Cortex of kidney (tissue), 1 donor: ENCODE results near the gene EIF3D.

ENCODE experiments used
- DNase-seq: peaks from one replicate; lab custom pipeline; 2025; lab: John Stamatoyannopoulos, UW

The EIF3D gene

DNA sequence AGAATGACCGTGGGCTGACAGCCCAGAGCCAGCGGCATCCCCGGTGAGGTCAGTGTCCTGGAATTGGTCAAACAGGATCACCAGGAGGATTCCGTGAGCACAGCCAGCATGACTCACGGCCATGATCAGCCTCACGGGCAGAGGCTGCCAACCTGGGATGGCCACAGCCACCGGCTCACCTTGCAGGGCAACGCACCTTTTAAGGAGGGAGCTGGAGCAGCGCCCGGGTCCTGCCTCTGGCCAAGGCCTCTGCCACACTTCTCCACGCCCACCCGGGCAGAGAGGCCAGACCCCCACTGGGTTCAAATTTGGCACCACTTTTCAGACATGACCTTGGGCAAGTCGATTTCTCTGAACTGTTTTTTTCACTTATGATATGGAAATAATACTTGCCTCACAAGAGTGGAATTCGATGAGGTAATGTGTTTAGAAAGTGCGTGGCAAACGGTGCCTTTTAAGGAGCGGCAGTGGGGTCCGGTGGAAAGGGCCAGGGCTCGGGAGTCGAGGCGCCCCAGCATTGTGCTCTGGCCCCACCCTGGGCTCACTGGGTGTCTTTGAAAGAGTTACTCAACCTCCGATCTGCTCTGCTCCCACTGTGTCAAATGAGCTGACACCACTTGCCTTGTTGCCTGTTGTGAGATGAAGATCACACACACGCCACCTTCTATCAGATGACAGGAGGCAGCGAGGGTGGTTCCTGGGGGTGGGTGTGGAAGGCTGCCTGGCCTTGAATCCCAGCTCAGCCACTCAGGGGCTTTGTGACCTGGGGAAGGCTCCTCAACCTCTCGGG, 63.5 kb downstream of the EIF3D start:
- no peak for DNase-seq

DNA sequence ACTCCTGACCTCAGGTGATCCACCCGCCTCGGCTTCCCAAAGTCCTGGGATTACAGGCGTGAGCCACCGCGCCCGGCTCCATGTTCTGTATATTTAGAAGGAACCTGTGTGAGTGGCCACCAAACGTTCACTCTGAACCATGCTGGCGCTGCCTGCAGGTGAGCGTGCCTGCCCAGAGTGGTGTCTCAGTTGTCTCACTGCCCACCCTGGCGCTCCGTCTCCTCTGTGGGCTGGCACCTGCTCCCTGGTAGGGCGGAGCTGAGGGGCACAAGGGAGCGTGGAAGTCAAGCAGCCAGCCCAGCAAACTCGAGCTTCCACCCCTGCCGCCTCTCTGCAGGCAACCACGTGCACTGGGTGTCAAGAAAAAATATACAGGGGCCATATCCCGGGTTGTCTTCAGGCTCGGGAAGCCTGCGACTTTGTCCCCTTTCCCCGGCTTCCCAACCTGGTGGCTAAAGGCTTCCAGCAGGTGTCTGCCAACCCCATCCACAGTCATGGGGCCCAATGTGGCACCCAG, 64.2 kb downstream of the EIF3D start:
- no peak for DNase-seq

DNA sequence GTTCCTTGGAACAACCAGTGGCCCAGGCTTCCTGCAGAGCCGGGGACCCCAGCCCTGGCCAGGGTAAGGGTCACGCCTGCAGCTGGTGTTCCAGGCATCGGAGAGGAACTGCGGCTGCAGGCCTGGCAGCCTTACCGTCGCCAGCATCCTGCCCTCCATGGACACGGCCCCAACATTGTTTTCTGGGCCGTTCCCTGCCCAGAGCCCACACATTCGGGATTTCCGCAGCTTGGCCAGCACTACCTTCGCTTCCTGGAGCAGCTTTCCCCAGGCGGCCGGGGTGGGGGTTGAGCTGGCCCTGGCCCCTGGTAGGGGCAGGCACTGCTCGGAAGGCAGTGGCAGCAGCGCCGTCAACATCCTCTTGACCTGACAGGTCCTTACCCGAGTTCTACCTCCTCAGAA, 65.2 kb downstream of the EIF3D start:
- no peak for DNase-seq

DNA sequence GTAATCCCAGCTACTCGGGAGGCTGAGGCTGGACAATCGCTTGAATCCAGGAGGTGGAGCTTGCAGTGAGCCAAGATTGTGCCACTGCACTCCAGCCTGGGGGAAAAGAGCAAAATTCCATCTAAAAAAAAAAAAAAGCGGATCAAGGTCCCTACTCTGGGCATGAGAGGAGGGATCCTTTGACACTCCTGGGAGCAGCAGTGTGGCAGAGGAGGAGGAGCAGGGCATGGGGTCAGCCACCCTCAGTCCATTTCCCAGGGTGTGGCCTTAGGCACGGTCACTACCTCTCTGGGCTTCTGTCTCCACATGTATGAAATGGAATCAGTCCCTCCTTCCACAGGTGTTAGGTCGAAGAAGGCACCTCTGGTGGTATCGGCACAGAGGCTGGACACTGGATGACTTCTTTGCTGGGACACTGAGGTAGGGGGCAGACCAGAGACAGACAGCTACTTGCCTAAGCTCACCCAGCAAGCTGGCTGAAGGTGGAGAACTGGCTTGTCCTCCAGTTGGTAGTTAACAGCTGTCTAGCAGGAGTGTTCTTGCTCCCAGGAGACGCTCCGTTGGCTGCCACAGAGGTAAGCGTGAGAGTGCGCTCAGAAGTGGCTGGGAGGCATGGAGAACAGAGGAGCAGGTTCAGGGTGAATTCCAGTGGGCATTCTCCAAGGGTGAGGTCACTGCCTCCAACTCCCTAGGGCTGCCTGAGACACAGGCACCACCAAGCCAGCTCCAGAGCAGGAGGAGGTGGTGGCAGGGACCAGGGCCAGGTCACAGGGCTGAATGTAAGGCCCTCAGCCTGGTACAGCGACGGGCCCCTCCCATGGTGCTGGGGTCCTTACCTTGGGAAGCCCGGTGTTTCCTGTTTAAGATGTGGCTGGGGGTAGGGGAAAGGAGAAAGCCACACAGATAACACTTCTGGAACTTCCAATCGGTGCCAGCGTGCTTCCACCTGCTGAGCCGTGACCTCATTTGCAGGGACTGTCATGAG, 67.0 kb downstream of the EIF3D start:
- DNase-seq: no peak
